ENCODE measurements around the gene CLMN. TPM values are rescaled to one million over a fixed set of nuclear protein-coding genes. Genes with fewer than 3 reads are reported as not detected.

Gene CLMN
- total and polyA plus RNA-seq, 9 of the 15 experiments (the other 6 are each of a cell fraction or from before 2014, with no cell fraction given), result 0.01 to 0.18 (median 0.07) TPM; not detected in 4

- H3K36me3 ChIP-seq (ENCODE audit: control insufficient read depth, insufficient read depth, low read length), result no peaks in the 10 kb centered on the region
- H3K9me1 ChIP-seq (ENCODE audit: control insufficient read depth, insufficient read depth, low read length), result no peaks in the 10 kb centered on the region
- H3K9ac ChIP-seq (ENCODE audit: insufficient read depth in 1 of 2, low read depth in 2 of 2, low read length in 2 of 2), result no peak overlapping the region
- no peak overlapping the region for H3K4me2 ChIP-seq (ENCODE audit: insufficient read depth, low read length)
- in situ Hi-C loops (cut with MboI) (no loop called here), intact Hi-C loops (cut with micrococcal nuclease) (loop anchor here (10.0 kb wide), 1 partner anchor 208 kb away; no protein-coding TSS in a partner anchor)
- H3K4me1 ChIP-seq (replicated peaks in 1 of 2; ENCODE audit: control insufficient read depth in 2 of 2, insufficient read depth in 2 of 2, low read length in 2 of 2), result no peaks in the 10 kb centered on the region
- DNase-seq (ENCODE audit: extremely low read depth in 1 of 4, low spot score in 3 of 4), result no peak
- BruUV-seq (replicated peaks), result no TSS peak
- H3K27me3 ChIP-seq (ENCODE audit: control insufficient read depth in 2 of 2, insufficient read depth in 2 of 2, low read length in 2 of 2), result peaks cover 12 to 38% of the 10 kb centered on the region in 2 experiments; a peak in 4 of 5 replicates
- H3K79me2 ChIP-seq (ENCODE audit: control insufficient read depth, insufficient read depth, low read length), result no peaks in the 10 kb centered on the region
- no peak for ATAC-seq
- no peak overlapping the region for H3K27ac ChIP-seq (ENCODE audit: extremely low read depth, low read depth, low read length)
- H2AFZ ChIP-seq (ENCODE audit: low read depth, low read length), result no peak overlapping the region
- no peaks in the 10 kb centered on the region for H4K20me1 ChIP-seq (replicated peaks; ENCODE audit: control insufficient read depth, insufficient read depth, low read length)
- no peak for FAIRE-seq
- TF ChIP-seq FOXJ2 (tag; IDR thresholded peaks at IDR 0.05), result no peak
- TF ChIP-seq POLR2A (conservative IDR thresholded peaks at IDR 0.05), result no peak
- TF ChIP-seq JUND (IDR thresholded peaks at IDR 0.05; ENCODE audit: borderline replicate concordance, low read depth, low read length), result no peak
- TF ChIP-seq JUND (tag; IDR thresholded peaks at IDR 0.05; ENCODE audit: borderline replicate concordance, low read depth, low read length), result no peak
- TF ChIP-seq MNT (conservative IDR thresholded peaks at IDR 0.05), result no peak
- H3K9me3 ChIP-seq (replicated peaks; ENCODE audit: control insufficient read depth, insufficient read depth, low read depth, low read length), result no peaks in the 10 kb centered on the region
- POLR2A ChIA-PET, result no interaction called here
- no peak overlapping the region for H3K4me3 ChIP-seq
- CTCF ChIA-PET (ENCODE audit: low intra/inter-chr PET ratio), result no interaction called here
- WGBS (ENCODE audit: insufficient coverage, low coverage, missing lambda C conversion rate), result 0% methylated on average over 8 of the region's 8 CpGs
Observed at GRCh38 chr14:95226801-95227200, 92.9 kb downstream of the CLMN start.

All from K562 (cell line).